ENCODE data around the gene METTL26.

The METTL26 gene

DNA sequence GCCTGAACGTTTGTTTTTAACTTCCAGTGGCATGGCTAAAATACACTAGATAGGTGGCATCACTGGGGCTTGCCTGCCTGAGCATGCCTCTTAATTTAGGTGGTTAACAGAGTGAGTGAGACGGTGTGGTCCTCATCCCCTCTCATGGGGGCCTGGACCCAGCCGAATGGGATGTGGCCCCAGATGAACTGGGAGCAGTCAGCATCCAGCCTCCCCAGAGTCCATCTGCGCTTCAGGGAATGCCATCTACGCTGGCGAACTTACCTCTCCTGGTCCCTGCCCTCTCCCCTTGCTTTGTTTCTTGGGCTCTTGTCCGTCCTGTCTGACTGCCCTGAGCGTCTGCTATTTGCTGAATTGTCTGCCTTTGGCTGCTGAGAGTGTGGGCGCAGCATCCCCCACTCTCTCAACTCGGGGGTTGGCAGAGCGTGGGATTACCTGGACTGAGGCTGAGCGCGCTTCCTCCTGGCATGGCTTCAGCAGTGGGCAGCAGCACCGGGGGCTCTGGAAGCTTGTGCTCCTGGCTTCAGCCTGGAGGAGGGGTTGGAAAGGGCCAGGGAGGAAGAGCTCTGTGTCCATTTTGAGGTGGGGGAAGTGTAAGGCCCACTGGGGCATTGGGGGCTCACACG is 44.1 kb downstream of the METTL26 start:
- Histone ChIP-seq H3K27me3 (replicated peaks; ENCODE audit: control insufficient read depth, insufficient read depth, low read length) (no peaks in the 10 kb centered on the region), H3K36me3 (ENCODE audit: control insufficient read depth, insufficient read depth, low read length) (no peaks in the 10 kb centered on the region; the same call in 1 of the 2 replicates), H3K4me3 (replicated peaks; ENCODE audit: low read depth, low read length) (no peak overlapping the region)
- TF ChIP-seq CTCF (IDR thresholded peaks at IDR 0.05; ENCODE audit: insufficient read depth, low read length, poor library complexity, severe bottlenecking): no peak
- DNase-seq (ENCODE audit: extremely low read depth, insufficient read length): no peak

- Histone ChIP-seq H3K36me3 (ENCODE audit: control insufficient read depth, insufficient read depth, low read length) (no peaks in the 10 kb centered on the region; the same call in 1 of the 2 replicates), H3K27me3 (replicated peaks; ENCODE audit: control insufficient read depth, insufficient read depth, low read length) (no peaks in the 10 kb centered on the region), H3K4me3 (replicated peaks; ENCODE audit: low read depth, low read length) (no peak overlapping the region; the same call in 1 of the 2 replicates)
- no peak for DNase-seq (ENCODE audit: extremely low read depth, insufficient read length)
- TF ChIP-seq CTCF (IDR thresholded peaks at IDR 0.05; ENCODE audit: insufficient read depth, low read length, poor library complexity, severe bottlenecking): no peak
Measured at GRCh38 chr16:591231-591630, 44.9 kb downstream of the METTL26 start.

DNA sequence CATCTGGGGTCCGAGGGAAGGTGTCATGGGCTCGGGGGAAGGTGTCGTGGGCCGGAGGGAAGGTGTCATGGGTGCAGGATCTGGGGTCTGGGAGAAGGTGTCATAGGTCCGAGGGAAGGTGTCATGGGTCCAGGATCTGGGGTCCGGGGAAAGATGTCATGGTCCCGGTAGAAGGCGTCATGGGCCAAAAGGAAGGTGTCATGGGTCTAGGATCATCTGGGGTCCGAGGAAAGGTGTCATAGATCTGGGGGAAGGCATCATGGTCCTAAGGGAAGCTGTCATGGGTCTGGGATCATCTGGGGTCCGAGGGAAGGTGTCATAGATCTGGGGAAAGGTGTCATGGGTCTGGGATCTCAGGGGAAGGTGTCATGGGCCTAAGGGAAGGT is 45.3 kb downstream of the METTL26 start:
- Histone ChIP-seq H3K27me3 (replicated peaks; ENCODE audit: control insufficient read depth, insufficient read depth, low read length) (no peaks in the 10 kb centered on the region), H3K36me3 (ENCODE audit: control insufficient read depth, insufficient read depth, low read length) (no peaks in the 10 kb centered on the region; the same call in 1 of the 2 replicates), H3K4me3 (replicated peaks; ENCODE audit: low read depth, low read length) (peak overlapping the region; percentile 83)
- TF ChIP-seq CTCF (IDR thresholded peaks at IDR 0.05; ENCODE audit: insufficient read depth, low read length, poor library complexity, severe bottlenecking): no peak
- DNase-seq (ENCODE audit: extremely low read depth, insufficient read length): no peak

DNA sequence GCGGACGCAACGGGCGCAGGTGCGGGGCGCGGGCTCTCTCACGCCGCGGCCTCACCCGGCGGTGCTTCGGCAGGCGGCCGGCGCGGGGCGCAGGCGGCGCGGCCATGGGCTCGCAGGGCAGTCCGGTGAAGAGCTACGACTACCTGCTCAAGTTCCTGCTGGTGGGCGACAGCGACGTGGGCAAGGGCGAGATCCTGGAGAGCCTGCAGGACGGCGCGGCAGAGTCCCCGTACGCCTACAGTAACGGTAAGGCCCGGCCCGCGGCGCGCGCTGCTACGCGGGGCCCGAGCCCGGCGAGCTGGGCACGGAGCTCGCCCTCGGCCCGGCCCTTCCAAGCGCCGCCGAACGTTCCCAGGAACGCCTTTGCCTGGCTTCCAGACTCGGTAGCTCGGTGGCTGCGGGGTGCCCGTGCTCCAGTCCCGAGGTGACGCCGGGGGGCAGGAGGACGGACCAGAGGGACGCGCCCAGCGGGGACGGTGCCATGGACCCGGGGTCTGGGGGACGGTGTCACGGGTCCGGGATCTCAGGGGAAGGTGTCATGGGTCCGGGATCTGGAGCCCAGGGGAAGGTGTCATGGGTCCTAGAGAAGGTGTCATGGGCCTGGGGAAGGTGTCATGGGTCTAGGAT is 45.8 kb downstream of the METTL26 start:
- Histone ChIP-seq H3K27me3 (replicated peaks; ENCODE audit: control insufficient read depth, insufficient read depth, low read length) (no peaks in the 10 kb centered on the region), H3K36me3 (ENCODE audit: control insufficient read depth, insufficient read depth, low read length) (no peaks in the 10 kb centered on the region; the same call in 1 of the 2 replicates), H3K4me3 (replicated peaks; ENCODE audit: low read depth, low read length) (peak overlapping the region; percentile 83)
- no peak for TF ChIP-seq CTCF (IDR thresholded peaks at IDR 0.05; ENCODE audit: insufficient read depth, low read length, poor library complexity, severe bottlenecking)
- DNase-seq (ENCODE audit: extremely low read depth, insufficient read length): peak; percentile 48

DNA sequence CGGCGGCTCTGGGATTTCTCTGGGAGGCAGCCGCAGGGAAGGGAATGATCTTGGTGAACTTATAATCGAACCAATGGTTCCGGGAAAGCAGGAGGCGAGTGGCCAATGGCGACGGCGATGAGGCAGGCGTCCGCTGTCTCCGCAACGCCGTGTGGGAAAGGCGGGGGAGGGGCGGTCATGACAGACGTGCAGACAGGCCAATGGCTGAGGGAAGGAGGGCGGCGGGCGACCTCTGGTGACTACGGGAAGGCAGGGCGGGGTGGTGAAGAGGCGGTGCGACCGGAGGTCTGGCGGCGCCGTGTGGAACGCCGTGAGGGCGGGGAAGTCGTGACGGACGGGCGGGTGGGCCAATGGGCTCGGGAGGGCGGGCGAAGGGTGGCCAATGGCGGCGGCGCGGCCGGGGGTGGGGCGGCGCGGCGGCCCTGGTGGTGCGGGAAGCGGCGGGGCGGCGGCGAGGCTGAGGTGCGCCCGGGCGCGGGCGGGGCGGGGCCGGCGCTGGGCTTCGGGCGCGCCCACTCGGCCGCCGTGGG is 46.4 kb downstream of the METTL26 start, which contains the start of gene RAB40C:
TSS of gene RAB40C (plus strand) at position 409 of the 530 bp plus-strand sequence. CDS start 226 bp downstream, outside the sequence.
- Histone ChIP-seq H3K27me3 (replicated peaks; ENCODE audit: control insufficient read depth, insufficient read depth, low read length) (no peaks in the 10 kb centered on the region), H3K36me3 (ENCODE audit: control insufficient read depth, insufficient read depth, low read length) (no peaks in the 10 kb centered on the region; the same call in 1 of the 2 replicates), H3K4me3 (replicated peaks; ENCODE audit: low read depth, low read length) (peak within 1 kb of the TSS; percentile 89)
- DNase-seq (ENCODE audit: extremely low read depth, insufficient read length): peak; percentile 98
- TF ChIP-seq CTCF (IDR thresholded peaks at IDR 0.05; ENCODE audit: insufficient read depth, low read length, poor library complexity, severe bottlenecking): peak; percentile 5

Data from GM06990 (cell line).